GM18870 (cell line): ENCODE data around the gene TGFBR3.
"Not testable (repeated sequence)": the region's sequence is repeated elsewhere in the genome, so short reads cannot be mapped to it uniquely, and the experiment has no call there.

ENCODE experiments used
- ATAC-seq: cut with Tn5 transposase; IDR thresholded peaks from one replicate; pipeline ENCODE4 v1.9.1; 2021; ENCODE audit warnings: moderate library complexity; ENCODE audit not compliant: unreplicated experiment

Gene TGFBR3

DNA sequence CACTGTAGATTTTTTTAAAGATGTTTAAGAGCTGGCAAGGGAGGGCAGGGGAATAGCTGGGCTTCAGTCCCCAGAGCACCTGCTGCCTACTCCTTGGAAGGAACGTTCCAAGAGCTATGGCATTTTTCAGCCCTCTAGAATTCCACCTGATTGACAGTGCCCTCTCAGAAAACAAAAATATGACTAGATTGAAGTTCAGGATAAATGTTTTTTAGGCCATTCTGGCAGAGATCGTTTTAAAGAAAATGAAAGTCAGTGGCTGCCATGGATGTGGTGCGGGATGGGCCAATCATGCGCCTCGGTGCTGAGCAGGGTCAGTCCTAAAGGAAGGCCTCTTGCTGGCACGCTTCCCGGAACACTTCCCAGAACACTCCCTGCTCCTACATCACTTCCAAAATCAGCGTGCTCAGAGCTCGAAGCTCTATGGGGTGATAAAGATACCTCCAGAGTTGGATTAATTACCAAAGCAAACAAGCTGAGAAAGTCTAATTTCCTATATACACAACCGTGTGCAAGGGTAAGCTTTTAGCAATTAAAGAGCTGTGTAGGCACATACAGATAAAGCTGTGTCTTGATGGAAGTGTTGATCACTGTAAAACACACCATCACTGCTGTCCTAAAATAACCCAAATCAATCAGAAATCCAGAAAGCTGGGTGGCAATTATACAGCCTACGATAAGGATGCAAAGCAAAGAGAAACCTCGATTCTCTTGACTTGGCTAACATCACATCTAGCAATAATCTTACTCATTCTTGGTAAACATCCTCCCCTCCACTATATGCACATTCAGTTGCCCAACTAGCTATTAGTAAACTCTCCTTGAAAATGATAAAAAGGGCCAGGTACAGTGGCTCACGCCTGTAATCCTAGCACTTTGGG, 34.6 kb downstream of the TGFBR3 start:
- ATAC-seq: no peak

DNA sequence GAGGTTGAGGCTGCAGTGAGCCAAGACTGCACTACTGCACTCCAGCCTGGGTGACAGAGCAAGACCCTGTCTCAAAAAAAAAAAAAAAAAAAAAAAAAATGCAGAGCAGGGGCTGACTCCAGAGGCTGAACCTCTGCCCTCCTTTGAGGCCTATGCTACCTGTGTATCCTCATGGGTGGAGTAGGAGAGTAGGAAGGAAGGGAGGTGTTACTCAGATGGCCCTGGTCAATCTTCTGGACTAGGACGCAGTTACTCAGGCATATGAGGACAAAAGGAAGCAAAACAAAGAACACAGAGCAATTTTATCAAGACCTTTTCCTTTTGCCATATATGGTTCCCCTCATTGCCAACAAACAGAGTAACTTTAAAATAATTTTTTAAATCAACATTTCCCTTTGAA, 35.2 kb downstream of the TGFBR3 start:
- no peak for ATAC-seq

DNA sequence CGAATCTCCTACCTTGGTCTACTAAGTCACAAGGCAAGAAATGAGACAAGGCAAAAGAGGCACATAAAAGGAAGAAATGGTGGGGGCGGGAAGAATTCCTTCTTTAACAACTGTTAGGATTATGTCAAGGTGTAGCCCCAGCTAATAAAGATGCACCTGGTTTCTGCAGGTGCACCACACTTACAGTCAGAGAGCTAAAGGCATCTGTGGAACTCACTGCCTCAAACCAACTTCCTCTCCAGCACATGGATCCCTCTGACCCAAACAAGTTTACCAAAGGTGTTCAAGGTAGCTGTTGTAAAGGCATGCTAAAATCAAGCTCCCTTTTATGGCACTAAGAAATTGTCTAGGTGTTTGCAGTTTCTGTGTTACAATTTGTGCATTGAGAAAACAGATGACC, 38.1 kb downstream of the TGFBR3 start:
- ATAC-seq: no peak

DNA sequence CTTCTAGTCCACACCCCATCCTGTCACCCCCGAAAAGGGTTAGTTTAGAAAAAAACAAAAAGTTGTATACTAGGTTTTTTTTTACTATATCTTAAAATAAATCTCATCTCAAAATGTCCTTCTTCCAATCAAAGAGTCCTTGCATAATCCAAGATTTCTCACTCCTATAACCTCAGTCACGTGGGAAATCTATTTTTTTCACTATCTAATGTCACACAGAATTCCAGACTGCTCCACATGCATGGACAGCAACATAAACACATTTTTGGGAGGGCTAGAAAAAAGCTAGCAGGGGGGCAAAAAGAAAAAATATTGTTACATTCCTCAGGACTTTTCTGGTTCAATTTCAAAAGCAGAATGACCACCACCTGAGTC, 39.3 kb downstream of the TGFBR3 start:
- no peak for ATAC-seq

DNA sequence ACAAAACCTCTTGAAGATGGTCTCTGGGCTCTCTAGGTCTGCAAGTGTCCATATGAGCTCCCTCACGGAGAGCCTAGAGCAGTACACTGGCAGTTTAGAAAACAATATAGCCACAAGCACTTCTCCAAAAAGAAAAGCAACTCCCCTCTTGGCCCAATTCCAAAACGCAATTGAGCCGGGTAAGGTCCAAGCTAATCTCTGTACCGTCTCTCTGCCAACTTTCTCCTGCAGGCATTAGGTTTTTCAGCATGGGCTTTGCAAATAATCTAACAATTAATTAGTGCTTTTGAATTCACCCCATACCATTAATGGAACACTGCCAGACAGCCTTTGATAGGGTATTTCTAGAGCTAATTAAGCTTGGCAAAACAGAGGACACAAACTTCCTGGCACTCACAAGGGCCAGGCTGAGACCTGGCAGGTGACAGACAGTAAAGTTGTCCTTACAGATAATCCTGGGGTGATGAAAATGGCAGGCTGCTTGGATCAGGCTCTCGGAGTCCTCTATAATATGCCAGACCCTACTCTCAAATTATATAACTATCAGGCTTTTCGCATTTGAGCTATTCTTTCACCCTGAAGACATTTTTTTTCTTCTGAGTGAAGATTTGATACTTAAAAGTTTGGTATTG, 39.8 kb downstream of the TGFBR3 start:
- ATAC-seq: no peak

DNA sequence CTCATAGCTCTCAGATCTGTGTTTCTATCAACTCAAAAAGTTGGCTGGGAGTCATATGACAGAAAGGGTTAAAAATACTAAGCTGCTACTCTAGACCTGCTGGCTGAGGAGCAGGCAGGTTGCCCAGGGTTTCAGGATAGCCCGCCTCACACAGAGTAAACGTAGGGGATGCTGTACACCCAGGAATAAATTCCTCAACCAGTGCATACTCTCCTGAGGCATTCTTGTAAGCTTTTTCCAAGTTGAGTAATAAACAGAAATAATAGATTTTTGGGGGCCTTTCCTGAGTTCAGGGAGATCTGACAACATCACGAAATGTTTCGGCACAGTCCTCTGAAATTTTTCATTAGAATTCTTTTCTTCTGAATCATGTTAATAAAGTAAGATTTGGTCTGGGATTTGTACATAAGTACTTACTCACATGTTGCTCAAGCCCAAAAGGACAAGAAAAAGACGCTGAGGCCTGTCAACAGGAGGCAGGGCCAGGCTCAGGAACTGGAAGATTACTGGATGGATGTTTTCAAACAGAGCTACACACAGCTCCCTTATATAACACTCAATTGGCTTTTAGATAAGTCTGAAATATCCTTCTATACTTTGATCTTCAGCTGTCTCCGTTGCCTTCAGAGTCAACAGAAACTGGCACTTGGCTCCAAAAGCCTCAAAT, 41.0 kb downstream of the TGFBR3 start:
- no peak for ATAC-seq

DNA sequence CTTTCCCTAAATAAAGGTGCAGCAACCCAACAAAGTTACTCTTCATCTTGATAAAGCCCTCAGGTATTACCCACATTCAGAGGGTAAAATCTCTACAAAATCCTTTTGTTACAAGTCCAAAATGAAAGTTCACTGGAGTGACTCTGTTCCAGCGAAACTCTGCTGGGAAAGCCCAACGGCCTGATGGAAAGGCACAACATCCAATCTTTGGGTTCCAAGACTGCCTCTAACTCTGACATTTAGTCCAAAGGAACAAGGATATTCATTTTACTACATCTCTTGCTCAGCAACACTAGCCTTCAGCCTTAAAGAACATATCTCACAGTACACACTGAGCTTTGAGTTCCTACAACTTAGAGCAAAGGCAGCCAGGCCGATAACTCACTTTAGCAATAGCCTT, 42.1 kb downstream of the TGFBR3 start:
- no peak for ATAC-seq

DNA sequence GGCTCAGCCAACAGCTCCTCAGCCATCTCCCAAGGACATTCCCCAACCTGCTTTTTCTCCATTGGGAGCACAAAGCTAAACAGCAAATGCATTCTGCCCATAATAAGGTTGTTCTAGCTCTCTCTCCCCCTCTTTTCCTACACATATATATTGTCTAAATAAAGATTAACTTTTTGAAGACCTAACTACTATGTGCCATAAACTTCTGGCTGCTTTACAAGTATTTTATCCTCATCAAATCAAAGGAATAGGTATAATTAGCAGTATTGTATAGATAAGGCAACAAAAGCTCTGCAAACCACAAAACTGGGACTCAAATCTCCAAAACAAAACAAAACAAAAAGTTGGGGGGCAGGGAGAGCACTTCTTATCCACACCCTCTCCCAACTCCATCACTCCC, 43.4 kb downstream of the TGFBR3 start:
- ATAC-seq: no peak

DNA sequence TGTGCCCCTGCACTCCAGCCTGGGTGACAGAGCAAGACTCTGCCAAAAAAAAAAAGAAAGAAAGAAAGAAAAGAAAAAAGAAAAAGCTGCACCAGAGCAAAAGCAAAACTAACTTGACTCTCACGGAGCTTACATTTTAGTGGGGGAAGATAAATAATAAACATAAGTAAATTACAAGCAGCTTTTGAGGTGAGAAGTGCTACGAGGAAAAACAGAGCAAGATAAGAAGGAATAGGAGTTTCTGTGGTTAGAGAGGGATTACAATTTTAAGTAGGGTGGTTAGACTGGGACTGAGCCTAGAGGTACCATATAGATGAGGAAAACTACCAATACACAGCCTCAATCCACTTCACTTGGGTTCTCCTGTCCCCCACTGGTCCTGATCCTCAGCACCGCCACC, 43.9 kb downstream of the TGFBR3 start:
- no peak for ATAC-seq

DNA sequence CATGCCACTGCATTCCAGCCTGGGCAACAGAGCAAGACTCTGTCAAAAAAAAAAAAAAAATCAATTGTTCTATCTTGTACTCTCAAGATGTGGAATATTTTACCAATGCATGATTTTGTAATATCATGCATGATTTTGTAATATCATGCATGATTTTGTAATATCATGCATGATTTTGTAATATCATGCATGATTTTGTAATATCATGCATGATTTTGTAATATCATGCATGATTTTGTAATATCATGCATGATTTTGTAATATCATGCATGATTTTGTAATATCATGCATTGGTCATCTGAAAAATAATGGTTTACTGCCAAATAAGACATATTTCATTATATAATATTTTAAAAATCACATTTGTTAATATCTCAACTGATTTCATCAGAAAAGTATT, 45.7 kb downstream of the TGFBR3 start:
- ATAC-seq: not testable (repeated sequence)

DNA sequence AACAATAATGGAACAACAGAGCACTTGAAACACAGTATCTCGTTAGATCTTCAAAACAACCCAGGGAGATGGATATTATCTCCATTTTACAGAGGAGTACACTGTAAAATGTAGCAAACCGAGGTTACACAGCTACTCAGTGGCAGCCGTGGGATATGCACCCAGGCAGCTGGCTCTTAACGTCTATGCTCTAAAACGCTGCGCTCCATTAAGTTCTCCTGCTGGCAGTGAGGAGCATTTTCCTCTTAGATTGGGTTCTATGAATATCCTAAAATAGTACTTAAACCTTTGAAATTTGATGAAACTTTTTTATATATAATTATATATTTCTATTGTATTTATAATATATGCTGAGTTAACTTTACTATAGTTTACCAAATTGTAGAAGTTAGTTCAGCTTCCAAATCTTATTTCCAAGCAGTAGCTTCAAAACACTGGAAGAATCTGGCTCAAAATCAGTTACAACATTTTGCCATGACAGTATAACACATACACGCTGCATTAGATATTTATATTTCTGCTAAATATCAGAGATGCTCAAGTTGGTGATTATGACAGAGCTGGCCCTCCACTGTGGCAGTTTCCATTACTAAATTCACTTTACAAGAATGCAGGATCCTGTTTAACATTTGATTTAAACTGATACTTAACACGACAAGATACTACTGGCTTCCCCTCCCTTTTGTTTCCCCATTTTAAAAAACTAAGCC, 49.5 kb downstream of the TGFBR3 start:
- no peak for ATAC-seq

DNA sequence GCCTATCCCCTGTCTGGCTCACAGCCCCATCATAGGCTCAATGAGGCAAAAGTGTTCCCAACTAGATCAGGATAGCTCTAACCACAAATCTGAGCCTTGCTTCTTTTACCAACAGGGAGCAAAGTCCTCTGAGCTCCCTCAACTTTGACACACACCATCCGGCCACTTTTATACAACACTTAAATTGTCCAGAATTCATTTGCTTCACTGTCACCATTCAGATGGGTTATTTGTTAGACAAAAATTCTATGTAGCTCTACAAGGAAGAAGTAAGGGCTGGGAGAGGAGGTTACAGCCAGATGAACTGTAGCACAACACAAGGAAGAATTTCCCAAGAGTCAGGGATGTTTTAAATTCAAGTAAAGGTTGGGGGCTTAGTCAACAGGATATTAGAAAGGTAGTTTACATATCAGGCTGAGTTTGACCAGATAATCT, 50.8 kb downstream of the TGFBR3 start:
- no peak for ATAC-seq

DNA sequence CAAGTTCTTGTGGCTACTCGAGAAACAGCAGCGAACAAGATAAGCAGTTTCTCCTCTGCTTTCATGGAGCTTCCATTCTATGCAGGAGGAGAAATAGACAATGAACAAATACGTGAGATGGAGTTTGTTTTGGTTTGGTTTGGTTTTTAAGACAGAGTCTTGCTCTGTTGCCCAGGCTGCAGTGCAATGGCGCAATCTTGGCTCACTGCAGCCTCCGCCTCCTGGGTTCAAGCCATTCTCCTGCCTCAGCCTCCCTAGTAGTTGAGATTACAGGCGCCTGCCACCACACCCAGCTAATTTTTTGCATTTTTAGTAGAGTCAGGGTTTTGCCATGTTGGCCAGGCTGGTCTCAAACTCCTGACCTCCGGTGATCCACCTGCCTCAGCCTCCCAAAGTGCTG, 51.4 kb downstream of the TGFBR3 start:
- not testable (repeated sequence) for ATAC-seq

DNA sequence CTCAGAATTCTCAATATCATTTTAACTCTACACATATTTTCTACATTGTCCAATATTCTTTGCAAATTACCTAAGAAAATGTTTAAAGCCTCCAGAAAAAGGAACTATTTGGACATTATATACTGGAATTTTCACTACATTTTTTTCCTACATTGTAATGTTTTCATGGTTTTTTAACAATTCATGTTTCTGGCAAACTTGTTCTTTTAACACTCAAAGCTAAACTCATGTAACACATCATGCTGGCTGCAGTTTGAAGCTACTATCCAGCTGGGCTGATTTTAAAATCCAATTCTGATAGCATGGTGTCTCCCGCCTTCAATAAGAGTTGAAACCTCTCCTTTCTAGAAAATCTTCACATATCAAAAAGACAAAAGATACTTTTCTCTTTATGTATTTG, 52.0 kb downstream of the TGFBR3 start:
- ATAC-seq: no peak

DNA sequence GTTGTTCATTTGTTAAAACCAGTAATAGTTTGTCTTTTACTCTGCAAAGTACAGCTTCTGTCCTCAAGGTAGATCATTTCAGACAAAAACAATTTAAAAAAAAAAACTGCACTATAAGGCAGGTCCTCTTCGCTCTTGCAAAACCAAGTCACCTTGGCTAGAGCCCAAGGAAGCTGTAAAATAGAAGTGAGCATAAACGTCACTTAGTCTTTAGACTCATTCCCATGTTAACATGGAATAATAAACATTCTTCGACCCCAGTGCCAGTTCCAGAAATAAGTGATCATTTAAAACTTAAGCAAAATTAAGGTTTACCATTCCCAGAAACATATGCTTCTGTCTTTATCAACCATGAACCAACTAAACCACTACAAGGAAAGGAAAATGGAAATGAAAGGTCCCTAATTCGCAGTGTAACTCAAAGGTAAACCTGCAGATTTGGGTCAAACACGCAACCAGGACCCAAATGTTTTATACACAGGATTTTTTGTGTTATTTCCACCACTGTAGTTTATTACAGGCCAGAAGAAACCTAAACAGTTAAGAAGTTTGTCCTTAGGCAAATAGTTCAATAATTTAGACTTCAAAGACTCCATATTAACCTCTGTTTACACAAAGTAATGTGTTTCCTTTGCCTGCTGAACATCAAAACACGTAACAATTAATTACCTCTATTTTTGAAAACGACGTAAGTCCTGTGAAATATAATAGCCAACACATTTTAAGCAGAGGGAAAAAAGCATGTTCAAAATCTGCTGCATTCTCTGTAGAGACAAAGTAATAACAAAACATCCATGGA, 54.6 kb downstream of the TGFBR3 start:
- ATAC-seq: no peak

DNA sequence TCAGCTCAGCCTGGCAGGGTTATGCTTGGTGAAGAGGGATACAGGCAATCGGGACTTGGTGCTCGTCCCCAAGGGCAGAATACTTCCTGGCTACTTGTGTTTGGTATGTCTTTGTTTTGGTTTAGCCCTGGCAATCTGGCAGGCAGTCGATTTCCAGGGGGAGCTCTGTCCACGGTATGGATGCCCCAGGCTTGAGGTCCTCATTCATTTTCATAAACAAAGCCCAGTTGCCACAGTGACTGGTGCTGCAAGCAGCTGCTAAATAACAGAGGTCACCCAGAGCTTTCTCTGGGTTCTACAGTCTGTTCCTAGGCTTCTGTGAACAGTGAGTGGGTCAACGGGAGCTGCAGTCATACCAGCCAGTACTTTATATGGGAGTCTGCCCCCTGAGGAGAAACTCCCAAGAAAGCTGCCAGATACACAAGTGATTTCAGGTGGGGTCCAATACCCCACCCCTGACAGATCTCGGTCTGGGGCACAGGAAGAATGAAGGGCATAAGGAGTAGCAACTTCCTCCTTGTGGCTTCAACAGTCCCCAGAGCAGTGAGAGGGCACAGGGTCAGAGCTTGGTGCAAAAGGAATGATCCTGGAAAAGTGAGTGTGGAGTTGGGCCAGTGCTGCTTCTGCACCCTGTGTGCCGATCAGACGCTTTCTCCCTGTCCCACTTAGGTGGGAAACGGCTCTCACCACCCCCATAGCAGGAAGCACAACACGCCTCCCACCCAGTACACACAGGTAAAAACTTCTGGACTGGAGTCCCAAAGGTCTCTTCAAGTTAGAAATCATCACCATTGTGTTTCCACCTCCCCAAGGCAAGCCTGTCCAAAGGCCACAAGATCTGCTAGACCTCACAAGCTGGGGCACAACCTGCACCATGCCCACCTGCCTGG, 55.5 kb downstream of the TGFBR3 start:
- no peak for ATAC-seq

DNA sequence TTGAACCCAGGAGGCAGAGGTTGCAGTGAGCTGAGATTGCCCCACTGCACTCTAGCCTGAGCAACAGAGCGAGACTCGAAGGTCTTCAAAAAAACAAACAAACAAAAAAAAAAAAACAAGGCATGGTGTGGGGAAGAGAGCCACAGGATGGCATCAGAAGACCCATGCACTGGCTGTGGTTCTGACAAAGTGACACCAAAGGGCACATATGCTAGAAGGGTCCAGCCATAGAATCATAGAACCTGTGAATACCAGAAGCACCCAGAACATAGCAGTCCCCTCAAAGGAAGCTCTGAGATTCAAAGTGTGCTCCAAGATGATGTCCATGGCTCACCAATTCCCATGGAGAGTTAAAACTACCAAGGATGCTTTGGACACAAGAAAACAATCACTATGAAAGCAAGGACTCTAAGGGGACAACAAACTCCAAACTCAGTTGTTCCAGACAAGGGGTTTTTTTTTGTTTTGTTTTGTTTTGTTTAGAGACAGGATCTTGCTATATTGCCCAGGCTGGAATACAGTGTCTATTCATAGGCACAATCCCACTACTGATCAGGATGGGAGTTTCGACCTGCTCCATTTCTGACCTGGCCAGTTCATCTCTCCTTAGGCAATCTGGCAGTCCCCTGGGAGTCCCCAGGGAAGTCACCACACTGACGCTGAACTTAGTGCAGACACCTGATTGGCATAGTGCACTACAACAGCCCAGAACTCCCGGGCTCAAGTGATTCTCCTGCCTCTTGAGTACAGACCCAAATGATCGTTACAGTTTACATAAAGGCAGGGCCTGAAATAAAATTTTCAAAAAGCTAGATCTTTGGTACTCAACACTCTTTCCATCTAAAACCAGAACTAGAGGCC, 56.4 kb downstream of the TGFBR3 start:
- no peak for ATAC-seq

DNA sequence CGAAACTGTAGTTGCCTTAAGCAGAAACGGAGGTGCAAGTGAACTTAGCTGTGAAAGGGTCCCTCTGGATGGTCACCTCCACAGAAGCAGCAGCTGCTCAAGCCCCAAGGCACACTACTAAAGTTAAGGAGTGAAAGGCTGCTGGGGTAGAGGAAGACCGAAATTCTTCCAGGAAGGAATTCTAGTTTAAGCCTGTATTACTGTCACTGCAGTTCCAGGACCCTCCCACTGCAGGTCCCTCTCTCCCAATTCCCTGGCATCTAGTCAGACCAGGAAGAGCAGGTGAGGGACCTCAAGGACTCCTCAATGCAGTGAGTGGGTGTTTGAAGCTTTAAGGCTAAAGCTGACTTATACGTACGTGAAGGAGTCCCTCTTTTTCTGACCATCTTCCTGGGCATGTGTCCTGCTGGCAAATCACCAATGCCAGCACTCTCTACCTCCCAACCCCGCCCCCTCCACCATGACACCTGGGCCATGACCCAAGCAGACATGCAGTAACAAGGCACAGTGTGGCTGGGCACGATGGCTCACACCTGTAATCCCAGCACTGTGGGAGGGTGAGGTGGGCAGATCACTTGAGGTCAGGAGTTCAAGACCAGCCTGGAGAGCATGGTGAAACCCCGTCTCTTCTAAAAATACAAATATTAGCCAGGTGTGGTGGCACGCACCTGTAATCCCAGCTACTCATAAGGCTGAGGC, 57.2 kb downstream of the TGFBR3 start:
- no peak for ATAC-seq
